Neural cell (in vitro differentiated cells): ENCODE measurements around the gene KCNT1. TPM values are rescaled to one million over a fixed set of nuclear protein-coding genes. Genes with fewer than 3 reads are reported as not detected.

ENCODE experiments used
- H2AFZ ChIP-seq: fragments of 200-600, 300-800 bp; sonication (generic), shearing (Covaris generic); 2 replicates; pipeline ENCODE4 v1.6.0; 2014; ENCODE audit warnings: low read depth, mild to moderate bottlenecking, antibody characterized with exemption, low read length, moderate library complexity
- H3F3A ChIP-seq: fragments of 200-600 bp; shearing (Covaris generic); 2 replicates; pipeline ENCODE4 v1.6.1; 2016; ENCODE audit warnings: mild to moderate bottlenecking, moderate library complexity, mixed read lengths, antibody characterized with exemption, low read length; ENCODE audit not compliant: insufficient read depth, poor library complexity, severe bottlenecking
- H3K27ac ChIP-seq: fragments of 200-600, 300-800 bp; sonication (generic), shearing (Covaris generic); 2 replicates; pipeline ENCODE4 v1.5.1; 2014; ENCODE audit warnings: mild to moderate bottlenecking, low read length, moderate library complexity
- H3K27me3 ChIP-seq: fragments of 300-800, 200-600 bp; sonication (generic), shearing (Covaris generic); 2 replicates; pipeline ENCODE4 v1.6.0; 2014; ENCODE audit warnings: mild to moderate bottlenecking, low read depth, low read length, moderate library complexity; ENCODE audit not compliant: insufficient read depth
- H3K36me3 ChIP-seq: fragments of 300-800, 200-600 bp; sonication (generic), shearing (Covaris generic); 2 replicates; pipeline ENCODE4 v1.5.1; 2014; ENCODE audit warnings: mild to moderate bottlenecking, antibody characterized with exemption, low read length, moderate library complexity; ENCODE audit not compliant: insufficient read depth
- H3K4me2 ChIP-seq: fragments of 300-800, 200-600 bp; sonication (generic), shearing (Covaris generic); 2 replicates; pipeline ENCODE4 v1.6.0; 2014; ENCODE audit warnings: mild to moderate bottlenecking, low read length
- H3K4me3 ChIP-seq: fragments of 300-800, 200-600 bp; sonication (generic), shearing (Covaris generic); 2 replicates; pipeline ENCODE4 v1.5.1; 2014; ENCODE audit warnings: mild to moderate bottlenecking, low read length, moderate library complexity
- H3K79me2 ChIP-seq: fragments of 200-600 bp; shearing (Covaris generic); replicated peaks from 2 replicates; pipeline ENCODE4 v1.6.0; 2014; ENCODE audit warnings: mild to moderate bottlenecking, low read length, moderate library complexity; ENCODE audit not compliant: insufficient read depth
- H3K9ac ChIP-seq: fragments of 300-800, 200-600 bp; sonication (generic), shearing (Covaris generic); 2 replicates; pipeline ENCODE4 v1.6.1; 2016; ENCODE audit warnings: mild to moderate bottlenecking, low read length, mixed read lengths
- H3K9me2 ChIP-seq: fragments of 200-600 bp; shearing (Covaris generic); 2 replicates; pipeline ENCODE4 v1.6.1; 2016; ENCODE audit warnings: mild to moderate bottlenecking, low read length, mixed read lengths; ENCODE audit not compliant: insufficient read depth
- H3K9me3 ChIP-seq: fragments of 200-600, 300-800 bp; sonication (generic), shearing (Covaris generic); 2 replicates; pipeline ENCODE4 v1.6.1; 2016; ENCODE audit warnings: mild to moderate bottlenecking, mixed run types, low read length, moderate library complexity, mixed read lengths
- H4K20me1 ChIP-seq: fragments of 200-600 bp; shearing (Covaris generic); 2 replicates; pipeline ENCODE4 v1.6.1; 2016; ENCODE audit warnings: mild to moderate bottlenecking, mixed run types; ENCODE audit not compliant: insufficient read depth
- CTCF ChIP-seq: fragments of 450-650 bp; IDR thresholded peaks from 2 replicates; pipeline ENCODE4 v1.5.1; 2014; ENCODE audit warnings: antibody characterized with exemption, mild to moderate bottlenecking, moderate library complexity; ENCODE audit not compliant: poor library complexity, severe bottlenecking
- EP300 ChIP-seq: fragments of 450-650 bp; conservative IDR thresholded peaks from 2 replicates; pipeline ENCODE4 v1.6.1; 2014; ENCODE audit warnings: antibody characterized with exemption, mild to moderate bottlenecking, moderate library complexity; ENCODE audit not compliant: poor library complexity, severe bottlenecking
- EZH2 ChIP-seq: fragments of 200-600, 300-800 bp; shearing (Covaris generic), sonication (generic); IDR thresholded peaks from 2 replicates; pipeline ENCODE4 v1.6.1; 2014; ENCODE audit warnings: antibody characterized with exemption, low read length, borderline replicate concordance, mild to moderate bottlenecking; ENCODE audit not compliant: insufficient read depth, poor library complexity, severe bottlenecking
- MXI1 ChIP-seq: fragments of 450-650 bp; conservative IDR thresholded peaks from 2 replicates; pipeline ENCODE4 v1.6.1; 2014; ENCODE audit warnings: antibody characterized with exemption, mild to moderate bottlenecking; ENCODE audit not compliant: poor library complexity, severe bottlenecking
- POLR2AphosphoS5 ChIP-seq: IDR thresholded peaks from 2 replicates; pipeline ENCODE4 v1.6.1; 2012
- RAD21 ChIP-seq: fragments of 450-650 bp; conservative IDR thresholded peaks from 2 replicates; pipeline ENCODE4 v1.6.1; 2014; ENCODE audit warnings: antibody characterized with exemption, mild to moderate bottlenecking, moderate library complexity
- REST ChIP-seq: IDR thresholded peaks from 2 replicates; pipeline ENCODE4 v1.6.1; 2012; ENCODE audit warnings: borderline replicate concordance
- SMC3 ChIP-seq: fragments of 450-650 bp; conservative IDR thresholded peaks from 2 replicates; pipeline ENCODE4 v1.6.1; 2014; ENCODE audit warnings: antibody characterized with exemption, mild to moderate bottlenecking, moderate library complexity; ENCODE audit not compliant: poor library complexity
- TAF1 ChIP-seq: IDR thresholded peaks from 2 replicates; pipeline ENCODE4 v1.6.1; 2012; ENCODE audit warnings: low read depth
- polyA plus RNA-seq: library from polyadenylated mRNA; depleted of rRNA; stranded (reverse); fragments of >200 nt; gene quantifications from 2 replicates; pipeline ENCODE4 v1.2.3, GENCODE V29; 2014

The KCNT1 gene
- polyA plus RNA-seq, 1 donor from 2014 or later: 0.67 TPM

GRCh38 chr9:135771401-135772051 is 69.5 kb downstream of the KCNT1 start:
- no peak overlapping the region for H3K27ac ChIP-seq
- no peaks in the 10 kb centered on the region for H3K27me3 ChIP-seq
- H2AFZ ChIP-seq: no peak overlapping the region
- no peaks in the 10 kb centered on the region for H3K79me2 ChIP-seq
- no peaks in the 10 kb centered on the region for H4K20me1 ChIP-seq
- no peaks in the 10 kb centered on the region for H3K36me3 ChIP-seq
- H3K9ac ChIP-seq: no peak overlapping the region
- H3K9me2 ChIP-seq: no peaks in the 10 kb centered on the region
- no peak for TF ChIP-seq CTCF
- no peak for TF ChIP-seq EZH2
- no peak for TF ChIP-seq RAD21
- TF ChIP-seq POLR2AphosphoS5: no peak
- no peak for TF ChIP-seq REST
- no peak for TF ChIP-seq MXI1
- TF ChIP-seq SMC3: no peak
- no peak for TF ChIP-seq TAF1
- no peak for TF ChIP-seq EP300
- H3K4me2 ChIP-seq: no peak overlapping the region
- H3K9me3 ChIP-seq: no peaks in the 10 kb centered on the region
- no peaks in the 10 kb centered on the region for H3F3A ChIP-seq
- H3K4me3 ChIP-seq: no peak overlapping the region

GRCh38 chr9:135772056-135772646 is 70.2 kb downstream of the KCNT1 start:
- H3K9ac ChIP-seq: no peak overlapping the region
- no peak overlapping the region for H3K4me3 ChIP-seq
- no peaks in the 10 kb centered on the region for H4K20me1 ChIP-seq
- H3K9me2 ChIP-seq: no peaks in the 10 kb centered on the region
- H3K27me3 ChIP-seq: no peaks in the 10 kb centered on the region
- H3F3A ChIP-seq: no peaks in the 10 kb centered on the region
- H3K4me2 ChIP-seq: no peak overlapping the region
- H3K79me2 ChIP-seq: no peaks in the 10 kb centered on the region
- H3K9me3 ChIP-seq: no peaks in the 10 kb centered on the region
- H2AFZ ChIP-seq: no peak overlapping the region
- no peaks in the 10 kb centered on the region for H3K36me3 ChIP-seq
- TF ChIP-seq EZH2 (no peak), TAF1 (no peak), SMC3 (no peak), MXI1 (no peak), RAD21 (no peak)
- no peak overlapping the region for H3K27ac ChIP-seq
